DMS53 treated with DMSO at 0.1 percent for 48 hours (cell line): Measurements from ENCODE around the gene GOSR1.
"Not testable (repeated sequence)": the region's sequence is repeated elsewhere in the genome, so short reads cannot be mapped to it uniquely, and the experiment has no call there.

Source experiments
- DNase-seq: peaks from one replicate; lab custom pipeline; 2025; ENCODE audit not compliant: unreplicated experiment; lab: John Stamatoyannopoulos, UW

Gene GOSR1

GRCh38 chr17:30543456-30543855, 66.2 kb downstream of the GOSR1 start:
- DNase-seq, result no peak

- DNase-seq, result no peak
Measured at GRCh38 chr17:30545024-30545423, 67.8 kb downstream of the GOSR1 start.

- no peak for DNase-seq
Measured at GRCh38 chr17:30547778-30548573, 70.8 kb downstream of the GOSR1 start.

GRCh38 chr17:30549181-30549580, 72.0 kb downstream of the GOSR1 start:
- DNase-seq, result not testable (repeated sequence)

GRCh38 chr17:30549864-30550511, 72.8 kb downstream of the GOSR1 start:
- no peak for DNase-seq

GRCh38 chr17:30550512-30551273, 73.5 kb downstream of the GOSR1 start:
- DNase-seq, result no peak

GRCh38 chr17:30551274-30551995, 74.2 kb downstream of the GOSR1 start:
- DNase-seq, result not testable (repeated sequence)

- DNase-seq, result no peak
Measured at GRCh38 chr17:30551996-30552339, 74.8 kb downstream of the GOSR1 start.

GRCh38 chr17:30552994-30553566, 75.9 kb downstream of the GOSR1 start:
- DNase-seq, result no peak

- not testable (repeated sequence) for DNase-seq
Measured at GRCh38 chr17:30553823-30554440, 76.7 kb downstream of the GOSR1 start.

- DNase-seq, result no peak
Measured at GRCh38 chr17:30554839-30555751, 77.9 kb downstream of the GOSR1 start.

- no peak for DNase-seq
Measured at GRCh38 chr17:30555942-30556341, 78.7 kb downstream of the GOSR1 start.

- DNase-seq, result no peak
Measured at GRCh38 chr17:30556374-30557332, 79.4 kb downstream of the GOSR1 start.

- no peak for DNase-seq
Measured at GRCh38 chr17:30557916-30558685, 80.9 kb downstream of the GOSR1 start.

GRCh38 chr17:30558686-30559545, 81.7 kb downstream of the GOSR1 start:
- DNase-seq, result no peak

GRCh38 chr17:30559656-30560055, 82.4 kb downstream of the GOSR1 start:
- no peak for DNase-seq
